ENCODE results near the gene PWWP2B. TPM values are rescaled to one million over a fixed set of nuclear protein-coding genes. Genes with fewer than 3 reads are reported as not detected.

Gene PWWP2B
- total RNA-seq, 1 experiment from 2014 or later: 6.7 TPM

GRCh38 chr10:132458586-132459300 is 61.7 kb downstream of the PWWP2B start:
- peak; percentile 50 for DNase-seq (ENCODE audit: low read depth)

GRCh38 chr10:132459301-132460003 is 62.5 kb downstream of the PWWP2B start:
- no peak for DNase-seq (ENCODE audit: low read depth)

- no peak for DNase-seq (ENCODE audit: low read depth)
These were observed 63.1 kb downstream of the PWWP2B start for GRCh38 chr10:132460071-132460470.

- no peak for DNase-seq (ENCODE audit: low read depth)
These were observed 63.7 kb downstream of the PWWP2B start for GRCh38 chr10:132460691-132461090.

DNA sequence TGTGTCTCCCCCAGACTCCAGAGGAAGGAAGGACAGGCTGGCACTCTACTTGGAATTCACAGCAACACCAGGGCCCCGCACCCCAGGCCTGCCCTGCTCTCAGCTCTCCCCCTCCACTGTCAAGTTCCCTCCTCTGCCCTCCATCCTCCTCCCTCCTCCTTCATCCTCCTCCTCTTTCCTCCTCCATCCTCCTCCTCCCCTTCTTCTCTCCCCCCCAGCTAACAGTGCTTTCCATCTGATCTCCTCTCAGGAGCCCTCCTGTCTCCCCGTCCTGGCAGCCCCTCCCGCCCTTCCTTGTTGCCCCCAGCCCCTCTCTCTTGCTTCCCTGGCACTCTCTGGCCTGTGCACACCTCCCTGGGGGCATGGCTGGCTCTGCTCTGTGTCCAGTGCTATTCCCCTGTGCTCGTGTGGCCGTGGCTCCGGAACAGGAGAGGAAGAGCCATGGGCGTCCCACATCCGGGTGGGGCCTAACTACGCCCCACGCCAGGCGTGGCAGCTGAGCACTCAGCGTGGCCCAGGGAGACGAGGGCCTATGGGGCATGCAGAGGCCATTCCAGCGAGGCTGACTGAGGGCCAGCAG is 64.2 kb downstream of the PWWP2B start:
- DNase-seq (ENCODE audit: low read depth): no peak

- no peak for DNase-seq (ENCODE audit: low read depth)
These were observed 64.8 kb downstream of the PWWP2B start for GRCh38 chr10:132461683-132462231.

- no peak for DNase-seq (ENCODE audit: low read depth)
These were observed 65.7 kb downstream of the PWWP2B start for GRCh38 chr10:132462463-132463332.

DNA sequence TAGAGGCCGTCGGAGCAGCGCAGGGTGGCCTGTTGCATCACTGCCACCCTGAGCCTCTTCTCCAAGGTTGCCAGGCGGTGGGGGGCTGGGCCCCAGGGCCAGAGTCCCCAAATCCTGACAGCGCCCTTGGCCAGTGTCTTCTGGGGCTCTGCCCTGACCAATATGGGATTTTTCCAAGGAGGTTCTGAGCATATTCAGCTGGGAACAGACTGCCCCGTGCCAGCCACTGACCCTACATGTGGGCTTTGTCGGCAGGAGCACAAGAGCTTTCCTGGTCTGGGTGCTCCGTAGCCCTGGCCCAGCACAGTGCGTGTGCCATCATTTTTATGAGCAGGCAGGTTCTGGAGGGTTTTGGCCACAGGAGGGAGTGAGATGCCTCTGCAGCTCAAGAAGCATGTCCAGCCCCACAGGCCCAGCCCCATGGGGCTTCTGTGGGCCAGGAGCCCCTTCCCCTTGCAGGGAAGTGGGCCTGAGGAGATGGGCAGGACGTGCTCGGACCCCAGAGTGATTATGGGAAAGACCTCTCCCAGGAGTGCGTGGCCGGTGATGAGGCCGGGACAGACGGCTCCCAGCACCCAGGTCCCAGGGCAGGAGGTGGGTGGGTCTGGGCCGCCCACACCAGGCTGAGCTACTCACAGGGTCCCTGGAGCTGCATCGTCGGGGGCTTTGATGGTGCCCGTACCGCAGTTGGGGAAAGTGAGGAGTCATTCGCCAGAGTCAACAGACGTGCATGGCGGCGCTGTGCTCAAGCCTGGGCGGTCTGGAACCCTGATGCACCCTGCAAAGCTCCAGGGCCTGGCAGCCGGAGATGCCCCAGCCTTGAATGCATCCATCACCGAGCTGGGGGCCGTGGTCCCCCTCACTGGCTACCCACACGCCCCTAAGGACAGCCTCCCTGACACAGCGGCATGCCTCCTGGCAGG is 66.6 kb downstream of the PWWP2B start:
- no peak for DNase-seq (ENCODE audit: low read depth)

DNA sequence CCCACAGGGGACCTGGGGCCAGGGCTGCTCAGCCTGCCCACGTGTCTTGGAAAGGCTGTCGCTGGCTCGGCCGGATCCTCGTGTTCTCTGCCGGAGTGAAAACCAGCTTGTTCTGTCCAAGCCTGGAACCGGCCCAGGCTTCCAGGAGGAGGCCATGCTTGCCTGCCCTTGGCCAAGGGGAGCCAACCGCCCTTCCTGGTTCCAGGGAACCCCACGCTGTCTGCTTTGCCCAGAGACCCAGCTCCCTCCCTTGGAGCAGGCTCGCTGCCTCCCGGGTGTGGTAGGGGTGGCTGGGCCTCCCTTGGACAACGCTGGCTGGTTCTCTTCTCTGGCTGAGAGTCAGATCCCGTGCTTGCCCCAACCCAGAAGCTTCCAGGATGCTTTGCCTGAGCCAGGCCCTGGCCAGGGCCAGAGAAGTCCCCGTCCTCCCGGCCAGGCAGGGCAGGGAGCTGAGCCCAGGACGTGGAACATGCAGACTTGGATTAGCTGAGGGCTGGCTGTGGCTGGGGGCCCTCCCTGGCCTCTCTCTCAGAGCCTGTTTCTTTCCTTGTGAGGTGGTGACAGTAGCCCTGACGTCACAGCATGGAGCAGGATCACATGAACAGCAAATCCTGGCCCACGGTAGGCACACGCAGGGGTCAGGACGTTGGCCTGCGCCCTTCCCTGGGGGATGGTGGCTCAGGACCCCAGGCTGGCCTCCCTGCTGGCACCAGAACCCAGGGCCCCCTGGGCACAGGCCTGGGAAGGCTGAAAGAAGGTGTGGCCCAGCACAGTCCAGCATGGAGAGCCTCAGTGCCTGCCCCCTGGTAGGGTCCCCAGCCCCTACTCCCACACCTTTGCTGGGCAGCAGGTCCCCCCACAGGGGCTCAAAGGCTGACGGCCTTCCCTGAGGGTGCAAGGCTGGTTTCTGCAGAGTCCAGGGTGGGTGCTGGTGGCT is 67.5 kb downstream of the PWWP2B start:
- no peak for DNase-seq (ENCODE audit: low read depth)

- DNase-seq (ENCODE audit: low read depth): no peak
These were observed 68.3 kb downstream of the PWWP2B start for GRCh38 chr10:132465193-132465888.

GRCh38 chr10:132465889-132466519 is 69.0 kb downstream of the PWWP2B start:
- no peak for DNase-seq (ENCODE audit: low read depth)

- no peak for DNase-seq (ENCODE audit: low read depth)
These were observed 69.8 kb downstream of the PWWP2B start for GRCh38 chr10:132466520-132467463.

Other genes with a start within 250 kb of the PWWP2B start
- gene DPYSL4, start 210.3 kb upstream of the PWWP2B start, total RNA-seq (2014; rRNA removed; shearing (Covaris generic)): 6.7 and 7.1 TPM in 2 replicates
- gene STK32C, start 89.2 kb upstream of the PWWP2B start, total RNA-seq (2014; rRNA removed; shearing (Covaris generic)): 6.4 and 9.3 TPM in 2 replicates
- 4.6 and 8.9 TPM in 2 replicates for gene LRRC27, start 65.0 kb upstream of the PWWP2B start, total RNA-seq (2014; rRNA removed; shearing (Covaris generic))
- 26.8 and 32.1 TPM in 2 replicates for gene INPP5A, start 140.6 kb downstream of the PWWP2B start, total RNA-seq (2014; rRNA removed; shearing (Covaris generic))